Fibroblast of lung (primary cell): ENCODE results near the gene AMOTL1.

ENCODE experiments used
- EZH2 ChIP-seq: IDR thresholded peaks from 2 replicates; pipeline ENCODE4 v1.5.1; 2012; ENCODE audit warnings: low read length, control low read depth, mild to moderate bottlenecking; ENCODE audit errors: missing control alignments
- TF ChIP-seq, protein P1 (sequence below), 2 donors: IDR thresholded peaks in 1 of 2; conservative IDR thresholded peaks in 1 of 2; 1 replicate in 1 of 2; 2 replicates in 1 of 2; pipeline ENCODE4 v1.5.1; 2011 to 2012; ENCODE audit warnings: low read length in 2 of 2, control low read depth in 1 of 2, inconsistent platforms in 1 of 2, low read depth in 1 of 2, mild to moderate bottlenecking in 1 of 2

DNA sequence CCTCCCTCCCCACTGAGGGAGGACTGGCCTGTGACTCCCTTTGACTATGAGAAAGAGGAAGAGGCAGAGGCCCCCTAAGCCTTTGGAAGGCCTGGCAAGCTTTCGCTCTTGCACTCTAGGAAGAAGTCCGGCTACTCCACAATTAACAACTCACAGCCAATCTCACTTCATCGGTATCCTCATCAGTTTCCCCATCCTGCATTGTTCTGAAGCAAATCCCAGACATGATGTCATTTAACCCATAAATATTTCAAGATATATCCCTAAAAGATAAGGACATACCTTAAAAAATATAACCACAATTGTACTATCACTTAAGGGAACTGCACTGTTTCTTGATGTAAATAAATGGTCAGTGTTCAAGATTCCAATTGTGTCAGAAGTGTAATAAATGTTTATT lies 142.1 kb downstream of the AMOTL1 start:
- TF ChIP-seq, protein P1, sequence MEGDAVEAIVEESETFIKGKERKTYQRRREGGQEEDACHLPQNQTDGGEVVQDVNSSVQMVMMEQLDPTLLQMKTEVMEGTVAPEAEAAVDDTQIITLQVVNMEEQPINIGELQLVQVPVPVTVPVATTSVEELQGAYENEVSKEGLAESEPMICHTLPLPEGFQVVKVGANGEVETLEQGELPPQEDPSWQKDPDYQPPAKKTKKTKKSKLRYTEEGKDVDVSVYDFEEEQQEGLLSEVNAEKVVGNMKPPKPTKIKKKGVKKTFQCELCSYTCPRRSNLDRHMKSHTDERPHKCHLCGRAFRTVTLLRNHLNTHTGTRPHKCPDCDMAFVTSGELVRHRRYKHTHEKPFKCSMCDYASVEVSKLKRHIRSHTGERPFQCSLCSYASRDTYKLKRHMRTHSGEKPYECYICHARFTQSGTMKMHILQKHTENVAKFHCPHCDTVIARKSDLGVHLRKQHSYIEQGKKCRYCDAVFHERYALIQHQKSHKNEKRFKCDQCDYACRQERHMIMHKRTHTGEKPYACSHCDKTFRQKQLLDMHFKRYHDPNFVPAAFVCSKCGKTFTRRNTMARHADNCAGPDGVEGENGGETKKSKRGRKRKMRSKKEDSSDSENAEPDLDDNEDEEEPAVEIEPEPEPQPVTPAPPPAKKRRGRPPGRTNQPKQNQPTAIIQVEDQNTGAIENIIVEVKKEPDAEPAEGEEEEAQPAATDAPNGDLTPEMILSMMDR (conservative IDR thresholded peaks at IDR 0.05 in 1 of 2, IDR thresholded peaks at IDR 0.05 in 1 of 2; ENCODE audit: low read depth in 1 of 2, low read length in 2 of 2) = no peak
- TF ChIP-seq EZH2 = no peak
